ENCODE data around the gene EMD.
"Not testable (repeated sequence)": the region's sequence is repeated elsewhere in the genome, so short reads cannot be mapped to it uniquely, and the experiment has no call there.

EMD gene

GRCh38 chrX:154378799-154379568, at the start of gene EMD:
EMD (plus strand) TSS chrX:154379295; CDS start chrX:154379485, 190 bp downstream.
- DNase-seq (ENCODE audit: low read depth in 2 of 2) = peak; percentile 91 to 92

GRCh38 chrX:154332561-154332960, 46.5 kb upstream of the EMD start:
- DNase-seq (ENCODE audit: low read depth in 2 of 2) = no peak

GRCh38 chrX:154333116-154333515, 46.0 kb upstream of the EMD start:
- no peak for DNase-seq (ENCODE audit: low read depth in 2 of 2)

- no peak for DNase-seq (ENCODE audit: low read depth in 2 of 2)
Measured at GRCh38 chrX:154333837-154334271, 45.2 kb upstream of the EMD start.

- DNase-seq (ENCODE audit: low read depth in 2 of 2) = no peak
Measured at GRCh38 chrX:154334496-154334895, 44.6 kb upstream of the EMD start.

- not testable (repeated sequence) for DNase-seq (ENCODE audit: low read depth in 2 of 2)
Measured at GRCh38 chrX:154341399-154342298, 37.4 kb upstream of the EMD start.

- DNase-seq (ENCODE audit: low read depth in 2 of 2) = not testable (repeated sequence)
Measured at GRCh38 chrX:154343063-154343462, 36.0 kb upstream of the EMD start.

GRCh38 chrX:154343620-154344019, 35.5 kb upstream of the EMD start:
- not testable (repeated sequence) for DNase-seq (ENCODE audit: low read depth in 2 of 2)

- no peak for DNase-seq (ENCODE audit: low read depth in 2 of 2)
Measured at GRCh38 chrX:154348114-154348531, 31.0 kb upstream of the EMD start.

- no peak for DNase-seq (ENCODE audit: low read depth in 2 of 2)
Measured at GRCh38 chrX:154348646-154349358, 30.3 kb upstream of the EMD start.

GRCh38 chrX:154349359-154349935, 29.6 kb upstream of the EMD start:
- DNase-seq (ENCODE audit: low read depth in 2 of 2) = no peak

GRCh38 chrX:154349979-154350378, 29.1 kb upstream of the EMD start:
- no peak for DNase-seq (ENCODE audit: low read depth in 2 of 2)

GRCh38 chrX:154350429-154351182, 28.5 kb upstream of the EMD start:
- DNase-seq (ENCODE audit: low read depth in 2 of 2) = no peak

GRCh38 chrX:154351183-154352011, 27.7 kb upstream of the EMD start:
- DNase-seq (ENCODE audit: low read depth in 2 of 2) = no peak

- DNase-seq (ENCODE audit: low read depth in 2 of 2) = no peak
Measured at GRCh38 chrX:154352012-154352401, 27.1 kb upstream of the EMD start.

- DNase-seq (ENCODE audit: low read depth in 2 of 2) = no peak
Measured at GRCh38 chrX:154352466-154352865, 26.6 kb upstream of the EMD start.

- DNase-seq (ENCODE audit: low read depth in 2 of 2) = no peak
Measured at GRCh38 chrX:154353172-154353843, 25.8 kb upstream of the EMD start.

GRCh38 chrX:154354013-154354412, 25.1 kb upstream of the EMD start:
- DNase-seq (ENCODE audit: low read depth in 2 of 2) = no peak

- DNase-seq (ENCODE audit: low read depth in 2 of 2) = no peak
Measured at GRCh38 chrX:154354516-154354915, 24.6 kb upstream of the EMD start.

Data from stimulated activated CD4-positive, alpha-beta T cell treated with anti-CD3 and anti-CD28 coated beads, Interleukin-15, amount 100 ng/mL, for 48 hours (primary cell).